Kidney (tissue), 14 donors: ENCODE measurements around the gene STAG2. TPM values are rescaled to one million over a fixed set of nuclear protein-coding genes. Genes with fewer than 3 reads are reported as not detected.

ENCODE experiments used
- DNase-seq, 5 donors: peaks; one replicate each; pipeline ENCODE4 v3.0.0-alpha.2; 2013 to 2020
- FAIRE-seq: peaks from 2 replicates; lab custom pipeline; 2012; peaks lifted over from hg19 to GRCh38; lab: Jason Lieb, UNC
- H3K27ac ChIP-seq, 2 donors: one replicate each; pipeline ENCODE4 v1.7.0; 2013; ENCODE audit warnings: low read depth in 2 of 2, low read length in 2 of 2, inconsistent platforms in 1 of 2
- H3K27me3 ChIP-seq: one replicate; pipeline ENCODE4 v1.7.1; 2013; ENCODE audit warnings: low read length, inconsistent platforms; ENCODE audit not compliant: control insufficient read depth, insufficient read depth
- H3K36me3 ChIP-seq, 3 donors: one replicate each; pipeline versions ENCODE4 v1.7.0 to v1.7.1; 2013; ENCODE audit warnings: low read length in 3 of 3, control low read depth in 1 of 3, inconsistent platforms in 1 of 3; ENCODE audit not compliant: insufficient read depth in 3 of 3, control insufficient read depth in 2 of 3
- H3K4me1 ChIP-seq, 3 donors: one replicate each; pipeline versions ENCODE4 v1.7.0 to v1.7.1; 2013; ENCODE audit warnings: low read length in 3 of 3, inconsistent platforms in 1 of 3, low read depth in 1 of 3; ENCODE audit not compliant: control insufficient read depth in 2 of 3, insufficient read depth in 2 of 3
- H3K4me3 ChIP-seq, 3 donors: one replicate each; pipeline versions ENCODE4 v1.7.0 to v1.8.1; 2013; ENCODE audit warnings: low read length in 3 of 3, control low read depth in 1 of 3, inconsistent platforms in 1 of 3
- H3K9ac ChIP-seq, 3 donors: one replicate each; pipeline versions ENCODE4 v1.7.0 to v1.7.1; 2013; ENCODE audit warnings: low read length in 3 of 3, control low read depth in 1 of 3, inconsistent platforms in 1 of 3
- H3K9me3 ChIP-seq, 3 donors: one replicate each; pipeline versions ENCODE4 v1.7.0 to v1.7.1; 2013; ENCODE audit warnings: low read length in 3 of 3, control low read depth in 1 of 3, inconsistent platforms in 1 of 3; ENCODE audit not compliant: control insufficient read depth in 2 of 3, insufficient read depth in 1 of 3
- intact Hi-C: fragments of 100-400 bp; cut with DNase I; formaldehyde crosslinking; loops from one replicate; pipeline ENCODE4 v1.11.1; 2022
- polyA plus RNA-seq: library from polyadenylated mRNA; stranded (reverse); fragments of 350-450 nt; fragmentation: Illumina TruSeq; extraction: RNeasy Lipid Tissue Mini Kit (QIAGEN cat#74804); gene quantifications from one replicate; pipeline ENCODE4 v1.2.3, GENCODE V29; 2014; ENCODE audit warnings: low read depth, low replicate concordance; ENCODE audit not compliant: insufficient read depth
- total RNA-seq: library from RNA; stranded (reverse); fragmentation: NEBNext Ultra II Directional; extraction: Animal tissue kit (Norgen Biotek cat#: 25700); gene quantifications from one replicate; pipeline ENCODE4 v1.2.1, GENCODE V29; 2021
- TF ChIP-seq, protein P1 (sequence below): IDR thresholded peaks from 3 replicates; pipeline ENCODE4 v1.5.1; 2012; ENCODE audit warnings: mild to moderate bottlenecking, moderate library complexity, borderline replicate concordance; ENCODE audit not compliant: insufficient read depth; ENCODE audit errors: extremely low read depth
- donor health status: control.
- donor health status: control.
- donor health status: control.
- donor health status: control.
- donor health status: control.
- donor health status: DM: yes; HTN: yes; CAD: no.
- donor health status: Normal renal cell carcinoma (clear cell type).

Gene STAG2
- total and polyA plus RNA-seq, 2 donors from 2014 or later: 18.2 to 66.0 TPM

DNA sequence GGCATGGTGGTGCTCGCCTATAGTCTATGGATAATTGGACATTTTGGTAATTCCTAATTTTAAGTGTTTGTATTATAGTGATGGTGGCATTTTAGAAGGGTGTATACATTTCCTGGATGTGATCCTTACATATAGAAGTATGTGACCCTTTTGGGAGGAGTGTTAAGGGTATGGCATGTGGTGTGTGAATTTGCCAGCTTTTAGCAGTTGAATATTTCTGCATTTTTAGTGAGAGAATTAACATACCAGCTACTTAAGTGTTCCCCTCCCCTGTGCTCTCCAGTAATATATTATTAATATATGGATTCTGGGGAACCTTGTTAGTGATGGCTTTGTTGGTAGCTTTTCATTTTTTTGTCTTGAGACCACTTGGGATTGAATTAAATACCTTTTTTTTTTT lies 55.3 kb downstream of the STAG2 start:
- TF ChIP-seq, protein P1, sequence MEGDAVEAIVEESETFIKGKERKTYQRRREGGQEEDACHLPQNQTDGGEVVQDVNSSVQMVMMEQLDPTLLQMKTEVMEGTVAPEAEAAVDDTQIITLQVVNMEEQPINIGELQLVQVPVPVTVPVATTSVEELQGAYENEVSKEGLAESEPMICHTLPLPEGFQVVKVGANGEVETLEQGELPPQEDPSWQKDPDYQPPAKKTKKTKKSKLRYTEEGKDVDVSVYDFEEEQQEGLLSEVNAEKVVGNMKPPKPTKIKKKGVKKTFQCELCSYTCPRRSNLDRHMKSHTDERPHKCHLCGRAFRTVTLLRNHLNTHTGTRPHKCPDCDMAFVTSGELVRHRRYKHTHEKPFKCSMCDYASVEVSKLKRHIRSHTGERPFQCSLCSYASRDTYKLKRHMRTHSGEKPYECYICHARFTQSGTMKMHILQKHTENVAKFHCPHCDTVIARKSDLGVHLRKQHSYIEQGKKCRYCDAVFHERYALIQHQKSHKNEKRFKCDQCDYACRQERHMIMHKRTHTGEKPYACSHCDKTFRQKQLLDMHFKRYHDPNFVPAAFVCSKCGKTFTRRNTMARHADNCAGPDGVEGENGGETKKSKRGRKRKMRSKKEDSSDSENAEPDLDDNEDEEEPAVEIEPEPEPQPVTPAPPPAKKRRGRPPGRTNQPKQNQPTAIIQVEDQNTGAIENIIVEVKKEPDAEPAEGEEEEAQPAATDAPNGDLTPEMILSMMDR: no peak
- FAIRE-seq (no peak), DNase-seq (no peak)
- Histone ChIP-seq H3K9me3 (no peaks in the 10 kb centered on the region), H3K4me3 (no peak overlapping the region), H3K9ac (no peak overlapping the region), H3K27ac (no peak overlapping the region), H3K4me1 (no peaks in the 10 kb centered on the region), H3K27me3 (no peaks in the 10 kb centered on the region), H3K36me3 (no peaks in the 10 kb centered on the region)
- intact Hi-C loops: no loop called here

DNA sequence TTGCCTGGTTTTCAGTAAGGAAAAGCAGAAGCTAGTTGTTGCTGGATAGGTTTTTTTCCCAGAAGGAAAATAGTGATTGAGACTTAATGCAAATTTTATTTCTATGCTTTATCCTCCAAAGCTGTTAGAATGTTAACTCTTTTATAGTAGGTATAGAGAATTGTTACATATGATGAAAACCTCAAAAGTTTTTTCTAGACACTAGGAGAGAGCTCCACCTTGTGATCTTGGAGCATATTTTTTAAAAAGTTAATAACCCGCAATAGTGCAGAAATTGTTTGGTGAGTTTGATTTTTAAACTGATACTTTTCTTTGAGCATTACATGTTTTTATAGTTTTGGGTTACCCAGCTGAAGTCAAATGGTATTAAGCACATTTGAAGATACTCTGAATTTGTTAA lies 56.5 kb downstream of the STAG2 start:
- Histone ChIP-seq H3K36me3 (no peaks in the 10 kb centered on the region), H3K9me3 (no peaks in the 10 kb centered on the region), H3K27me3 (no peaks in the 10 kb centered on the region), H3K9ac (no peak overlapping the region), H3K4me3 (no peak overlapping the region), H3K4me1 (no peaks in the 10 kb centered on the region), H3K27ac (no peak overlapping the region)
- FAIRE-seq (peak; percentile 49), DNase-seq (peak in 2 of 5 donors; percentile 2 to 5)
- intact Hi-C loops: no loop called here
- TF ChIP-seq, protein P1: no peak

- Histone ChIP-seq H3K4me3 (no peak overlapping the region), H3K9ac (no peak overlapping the region), H3K9me3 (no peaks in the 10 kb centered on the region), H3K36me3 (peaks cover 0 to 7% (median 0%) of the 10 kb centered on the region in 3 donors), H3K4me1 (no peaks in the 10 kb centered on the region), H3K27ac (no peak overlapping the region), H3K27me3 (no peaks in the 10 kb centered on the region)
- FAIRE-seq (peak; percentile 44), DNase-seq (no peak)
- TF ChIP-seq, protein P1: no peak
- intact Hi-C loops: no loop called here
These were observed 62.3 kb downstream of the STAG2 start for GRCh38 chrX:124023838-124024238.

DNA sequence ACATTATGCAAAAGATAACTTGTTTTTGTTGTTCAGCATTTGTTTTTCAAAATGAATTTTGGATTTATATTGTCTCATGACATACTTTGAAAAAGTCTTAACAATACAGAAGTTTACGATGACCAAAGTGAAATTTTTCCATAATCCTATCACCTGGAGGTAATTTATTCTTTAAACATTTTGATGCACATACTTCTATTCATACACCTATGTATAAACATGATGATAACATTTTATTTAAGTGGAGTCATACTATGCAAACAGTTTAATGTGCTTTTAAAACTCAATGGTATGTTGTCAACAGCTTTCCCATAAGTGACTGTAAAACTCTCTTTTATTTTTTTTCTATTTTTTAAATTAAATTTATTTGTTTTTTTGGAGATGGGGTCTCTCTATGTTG lies 65.0 kb downstream of the STAG2 start:
- intact Hi-C loops: no loop called here
- Histone ChIP-seq H3K27me3 (no peaks in the 10 kb centered on the region), H3K9me3 (no peaks in the 10 kb centered on the region), H3K4me1 (no peaks in the 10 kb centered on the region), H3K27ac (no peak overlapping the region), H3K4me3 (no peak overlapping the region), H3K9ac (no peak overlapping the region), H3K36me3 (peaks cover 0 to 7% (median 0%) of the 10 kb centered on the region in 3 donors)
- no peak for DNase-seq
- FAIRE-seq: peak; percentile 87
- TF ChIP-seq, protein P1: no peak
